HG03064 (cell line): ENCODE data around the gene TBXAS1.

Source experiments
- ATAC-seq: cut with Tn5 transposase; IDR thresholded peaks from one replicate; pipeline ENCODE4 v1.9.1; 2021; ENCODE audit warnings: low read depth; ENCODE audit not compliant: unreplicated experiment

Gene TBXAS1

DNA sequence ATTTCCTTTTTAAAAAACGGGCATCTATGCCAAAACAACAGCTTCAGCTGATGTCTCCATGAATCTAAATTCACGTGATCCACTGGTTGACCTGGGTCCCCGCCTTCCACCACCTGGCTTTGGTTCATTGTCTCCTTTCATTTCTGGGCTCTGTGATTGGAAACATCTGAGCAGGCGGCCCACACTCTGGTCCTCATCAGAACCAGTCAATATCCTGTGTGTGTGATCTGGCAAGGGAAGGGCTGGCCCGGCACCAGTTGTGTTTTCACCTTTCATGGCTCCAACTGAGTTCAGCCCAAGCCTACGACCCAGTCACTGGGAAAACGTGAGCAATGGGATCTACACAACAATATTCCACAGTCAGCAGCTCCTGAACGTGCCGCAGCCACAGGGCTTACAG, 187.5 kb downstream of the TBXAS1 start:
- no peak for ATAC-seq

DNA sequence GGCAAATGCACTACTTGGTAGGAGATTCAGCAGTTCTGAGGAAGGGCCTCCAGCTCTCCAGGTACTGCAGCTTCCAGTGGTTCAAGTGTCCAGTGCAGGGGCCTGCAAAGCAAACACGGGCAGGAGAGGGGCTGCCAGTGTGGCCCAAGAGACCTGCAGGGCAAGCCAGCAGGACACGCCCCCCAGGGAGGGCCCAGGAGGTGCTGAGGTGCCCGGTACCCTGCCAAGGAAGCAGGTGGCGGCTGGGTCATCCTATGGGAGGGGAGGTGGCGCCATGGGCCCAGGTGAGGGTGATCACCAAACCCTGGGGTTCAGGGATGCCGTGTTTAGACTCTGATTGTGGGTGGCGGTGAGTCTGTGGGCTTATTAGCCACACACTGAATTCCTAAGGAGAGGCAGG, 188.0 kb downstream of the TBXAS1 start:
- ATAC-seq, result no peak

DNA sequence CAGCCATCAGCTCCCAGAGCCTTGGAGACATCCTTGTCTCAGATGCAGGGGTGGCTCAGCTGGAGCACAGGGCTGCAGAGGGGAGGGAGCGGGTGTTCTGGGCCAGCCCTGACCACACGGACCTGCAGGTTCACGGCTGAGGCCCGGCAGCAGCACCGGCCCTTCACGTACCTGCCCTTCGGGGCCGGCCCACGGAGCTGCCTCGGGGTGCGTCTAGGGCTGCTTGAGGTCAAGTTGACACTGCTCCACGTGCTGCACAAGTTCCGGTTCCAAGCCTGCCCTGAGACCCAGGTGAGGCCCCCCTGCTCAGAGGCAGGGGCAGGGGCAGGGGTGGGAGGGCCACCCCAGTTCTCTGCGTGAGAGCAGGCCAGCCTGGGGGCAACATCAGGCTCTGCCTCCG, 188.5 kb downstream of the TBXAS1 start:
- ATAC-seq, result no peak

DNA sequence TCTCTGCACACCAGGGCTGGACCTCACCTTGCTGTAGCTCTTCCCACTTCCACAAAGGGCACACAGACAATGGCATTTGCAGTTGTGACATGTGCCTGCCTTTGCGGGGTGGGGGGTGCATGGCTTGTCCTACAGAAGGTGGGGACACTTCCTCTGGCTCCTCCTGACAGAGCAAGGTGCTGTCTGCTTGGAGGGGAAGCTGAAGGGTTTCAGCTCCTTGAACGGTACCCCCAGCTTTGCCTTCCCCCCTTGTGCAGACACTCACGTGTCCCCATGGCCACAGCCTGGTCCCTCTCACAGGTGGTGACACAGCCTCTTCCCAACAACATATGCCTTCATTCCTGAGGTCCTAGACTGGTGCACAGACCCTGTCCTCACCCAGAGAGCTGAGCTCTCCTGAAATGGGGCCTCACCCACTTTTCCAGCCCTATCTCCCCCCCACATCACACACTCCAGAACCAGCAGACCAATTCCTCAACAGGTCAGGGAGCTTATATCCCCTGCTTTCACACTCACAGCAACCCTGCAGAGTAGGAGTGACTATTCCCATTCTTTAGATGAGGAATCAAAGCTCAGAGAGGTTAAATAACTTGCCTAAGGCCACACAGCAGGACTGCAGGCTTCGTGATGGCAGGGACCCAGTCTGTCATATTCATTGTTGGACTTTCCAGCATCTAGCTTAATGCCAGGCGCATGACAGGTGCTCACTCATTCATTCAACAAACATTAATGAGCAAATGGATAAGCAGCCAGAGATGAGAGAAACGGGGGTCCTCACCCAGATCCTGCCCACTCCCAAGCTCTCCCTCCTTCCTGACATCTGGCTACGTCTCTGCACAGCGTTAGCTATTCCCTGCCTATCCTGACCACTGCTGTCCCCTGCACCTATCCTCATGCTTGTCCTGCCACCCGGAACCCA, 189.3 kb downstream of the TBXAS1 start:
- ATAC-seq, result no peak

DNA sequence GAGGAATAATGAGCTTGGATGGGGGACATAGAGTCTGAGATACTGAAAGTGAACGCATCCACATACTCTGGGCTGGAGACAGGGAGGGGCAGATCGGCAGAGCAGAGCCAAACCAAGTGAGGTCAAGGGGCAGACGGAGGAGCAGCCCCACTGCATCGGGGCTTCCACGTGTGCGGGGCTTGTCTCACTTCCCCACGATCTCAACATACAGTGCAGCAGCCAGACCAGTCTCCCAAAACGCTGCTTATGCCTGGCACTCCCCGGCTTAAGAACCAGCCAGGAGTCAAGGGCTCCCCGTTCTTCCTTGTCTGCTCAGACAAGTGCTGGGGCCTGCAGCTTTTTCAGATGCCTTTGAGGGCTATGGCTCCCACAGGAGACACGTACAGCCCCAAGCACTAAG, 190.1 kb downstream of the TBXAS1 start:
- no peak for ATAC-seq

DNA sequence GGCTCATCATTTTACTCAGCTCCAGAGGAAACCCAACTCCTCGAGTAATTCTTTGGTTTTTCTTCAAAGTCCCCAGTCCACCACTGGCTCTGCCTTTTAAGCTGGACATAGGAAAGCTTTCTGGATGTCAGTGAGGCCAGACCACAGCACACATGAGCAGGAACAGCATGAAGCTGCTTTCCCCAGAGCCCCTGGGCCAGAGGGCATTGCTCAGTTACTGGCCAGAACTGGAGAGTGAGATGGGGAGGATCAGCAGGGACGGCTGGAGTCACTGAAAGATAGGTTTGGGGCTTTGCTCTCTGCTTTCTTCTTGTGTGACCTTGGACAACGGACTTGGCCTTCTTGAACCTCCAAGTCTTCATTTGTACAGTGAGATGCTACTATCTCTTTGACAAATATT, 190.5 kb downstream of the TBXAS1 start:
- no peak for ATAC-seq

DNA sequence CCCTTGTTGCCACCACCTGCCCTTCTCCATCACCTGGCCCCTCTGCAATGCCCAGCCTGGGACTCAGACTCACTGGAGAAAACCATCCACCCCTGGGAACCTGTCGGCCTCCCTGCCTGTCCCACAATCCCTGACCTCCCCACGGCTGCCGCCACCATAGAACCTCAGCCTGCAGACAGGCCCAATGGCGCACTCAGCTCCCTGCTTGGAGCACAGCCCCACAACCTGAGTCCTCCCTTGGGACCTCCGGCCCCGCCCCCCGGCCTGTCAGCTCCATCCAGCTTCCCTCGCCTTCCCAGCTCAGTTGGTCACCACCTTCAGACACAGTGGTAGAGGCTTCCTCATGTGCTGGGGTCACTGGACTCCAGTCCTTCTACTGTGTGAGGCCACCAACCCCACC, 192.5 kb downstream of the TBXAS1 start:
- no peak for ATAC-seq

DNA sequence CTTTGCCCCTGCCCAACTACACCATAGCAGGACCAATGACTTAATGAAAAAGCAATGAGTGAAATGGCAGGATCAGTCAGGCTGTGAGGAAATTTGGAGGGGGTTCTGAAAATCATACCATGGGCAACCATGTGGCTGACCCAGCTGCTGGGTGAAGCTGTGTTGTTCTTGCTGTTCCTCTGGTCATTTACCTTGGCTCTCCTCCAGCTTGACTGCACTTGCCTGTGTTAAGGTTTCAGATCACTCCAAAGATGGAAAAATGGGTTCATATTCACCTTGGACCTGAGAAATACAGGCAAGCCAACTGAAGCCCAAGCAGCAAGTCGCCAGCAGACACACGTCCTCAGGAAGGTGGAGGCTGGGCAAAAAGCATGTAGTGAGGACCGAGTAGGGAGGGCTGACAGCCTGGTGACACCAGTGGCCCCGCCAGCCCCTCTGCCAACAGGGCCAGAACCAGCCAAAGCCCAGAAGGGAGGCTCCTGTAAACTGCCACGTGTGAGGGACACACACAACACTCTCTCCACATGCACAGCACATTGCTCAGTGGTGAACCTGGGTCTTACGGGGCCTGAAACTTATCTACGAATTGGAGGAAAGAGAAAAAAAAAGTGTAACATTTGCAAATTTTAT, 193.6 kb downstream of the TBXAS1 start:
- ATAC-seq, result no peak

DNA sequence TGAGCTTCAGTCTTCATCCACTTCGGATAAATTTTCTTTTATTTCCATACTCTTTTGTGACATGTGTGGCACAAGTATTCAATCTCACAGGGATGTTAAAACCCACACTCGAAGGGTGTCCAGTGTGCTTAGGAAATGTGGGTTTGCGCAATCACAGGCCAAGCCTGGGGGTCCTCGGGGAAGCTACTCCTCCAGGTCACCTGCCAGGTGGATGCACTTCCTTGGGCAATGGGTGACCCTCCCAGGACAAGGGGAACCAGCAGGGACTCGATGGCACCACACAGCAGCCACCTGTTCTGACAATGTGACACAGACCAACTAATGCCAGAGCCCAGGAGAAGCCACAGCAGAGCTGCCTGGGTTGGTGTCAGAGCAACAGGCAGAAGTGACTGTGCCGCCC, 194.7 kb downstream of the TBXAS1 start:
- no peak for ATAC-seq

DNA sequence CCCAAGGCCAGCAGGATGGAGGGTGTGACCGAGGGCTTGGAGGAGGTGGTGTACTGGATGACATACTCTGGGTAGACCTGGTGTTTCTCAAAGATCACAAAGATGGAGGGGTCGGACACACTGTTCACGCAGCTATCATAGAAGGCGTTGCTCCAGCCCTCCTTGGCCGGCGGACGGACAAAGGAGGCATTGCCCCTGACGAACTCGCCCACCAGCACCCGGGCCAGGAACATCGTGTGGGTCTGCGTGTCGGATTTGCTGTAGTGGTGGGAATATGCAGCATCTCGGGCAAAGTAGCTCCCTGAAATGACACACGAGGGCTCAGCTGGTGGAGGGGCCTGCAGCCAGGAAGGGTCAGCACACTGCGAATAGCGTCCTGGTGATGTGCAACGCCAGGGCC, 195.5 kb downstream of the TBXAS1 start:
- ATAC-seq, result no peak

DNA sequence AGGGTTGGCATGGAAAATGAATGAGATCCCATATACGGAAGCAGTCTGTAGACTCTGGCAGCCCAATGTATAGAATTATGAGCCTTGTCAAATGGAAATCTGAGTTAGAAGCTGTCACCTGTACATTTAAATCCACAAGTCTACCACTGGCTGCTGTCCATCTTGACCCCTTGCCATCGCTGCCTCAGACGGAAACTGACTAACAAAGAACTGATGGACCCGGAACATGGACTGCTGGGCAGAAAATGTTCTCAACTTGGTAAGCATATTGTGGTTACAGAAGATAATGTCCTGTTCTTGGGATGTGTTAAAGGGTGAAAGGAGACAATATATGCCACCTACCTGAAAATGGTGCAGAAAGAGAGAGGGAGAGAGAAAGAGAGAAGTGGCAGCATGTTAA, 196.2 kb downstream of the TBXAS1 start:
- ATAC-seq, result no peak

DNA sequence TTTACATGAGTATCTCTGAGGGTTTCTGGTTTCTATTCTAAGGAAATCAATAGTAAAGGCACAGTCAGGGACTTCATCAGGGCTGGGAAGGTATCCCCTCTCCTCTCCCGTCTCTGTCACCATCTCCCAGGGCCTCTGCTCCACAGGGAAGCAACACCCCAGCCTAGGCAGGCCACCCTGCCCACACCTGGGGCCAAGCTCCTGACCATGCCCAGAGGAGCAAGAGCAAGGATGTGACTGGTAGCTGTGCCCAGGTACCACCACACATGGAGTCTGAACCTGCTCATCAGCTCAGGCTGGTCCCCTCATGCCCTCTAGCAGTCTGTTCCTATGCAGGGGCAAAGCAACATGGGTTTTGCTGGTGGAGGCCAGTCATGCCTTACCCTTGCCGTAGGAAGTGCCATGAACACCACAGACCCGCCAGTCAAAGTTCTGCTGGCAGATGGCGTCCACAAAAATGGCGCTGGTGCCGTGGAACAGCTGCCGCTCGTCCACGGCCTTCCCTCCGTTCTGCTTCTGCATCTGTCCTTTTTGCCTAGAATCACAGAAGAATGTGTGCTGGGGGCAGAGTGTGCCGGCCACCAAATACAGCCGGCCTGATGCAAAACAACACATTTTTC, 196.9 kb downstream of the TBXAS1 start:
- no peak for ATAC-seq

DNA sequence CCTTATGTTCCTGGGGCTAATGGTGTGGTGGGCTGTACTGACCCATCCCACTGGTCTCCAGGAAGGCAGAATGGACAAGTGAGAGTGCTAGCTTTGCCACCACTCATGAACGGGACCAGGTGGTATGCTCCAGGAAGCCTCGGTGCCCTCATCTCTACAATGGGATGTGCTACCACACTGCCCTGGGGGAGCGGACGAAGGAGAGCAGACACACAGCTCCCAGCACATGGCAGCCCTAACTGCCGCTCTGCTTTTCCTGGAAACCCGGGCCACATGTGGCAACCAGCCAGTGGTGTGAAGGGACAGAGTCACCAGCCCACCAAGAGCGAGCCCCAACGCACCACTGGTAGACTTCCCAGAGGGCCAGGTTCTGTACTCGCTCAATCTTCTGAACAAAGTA, 197.9 kb downstream of the TBXAS1 start:
- ATAC-seq, result no peak

DNA sequence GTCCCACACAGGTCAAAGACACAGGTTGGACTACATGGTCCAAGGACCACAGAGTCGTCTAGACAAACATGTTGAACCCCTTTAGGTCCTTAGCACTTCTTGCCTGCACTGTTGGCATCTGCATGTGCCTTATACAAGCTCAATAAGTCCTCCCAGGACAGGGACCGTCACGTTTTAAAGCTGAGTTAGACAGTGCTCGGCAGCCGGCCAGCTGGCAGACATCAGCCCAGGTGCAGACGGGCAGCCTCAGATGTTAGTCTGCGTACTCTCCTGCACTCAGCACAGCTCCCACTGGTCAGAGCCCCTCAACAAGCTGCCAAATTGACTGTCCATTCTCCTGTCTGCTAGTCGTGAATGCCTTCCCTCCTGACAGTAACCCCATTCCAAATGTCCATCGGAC, 198.8 kb downstream of the TBXAS1 start:
- no peak for ATAC-seq

DNA sequence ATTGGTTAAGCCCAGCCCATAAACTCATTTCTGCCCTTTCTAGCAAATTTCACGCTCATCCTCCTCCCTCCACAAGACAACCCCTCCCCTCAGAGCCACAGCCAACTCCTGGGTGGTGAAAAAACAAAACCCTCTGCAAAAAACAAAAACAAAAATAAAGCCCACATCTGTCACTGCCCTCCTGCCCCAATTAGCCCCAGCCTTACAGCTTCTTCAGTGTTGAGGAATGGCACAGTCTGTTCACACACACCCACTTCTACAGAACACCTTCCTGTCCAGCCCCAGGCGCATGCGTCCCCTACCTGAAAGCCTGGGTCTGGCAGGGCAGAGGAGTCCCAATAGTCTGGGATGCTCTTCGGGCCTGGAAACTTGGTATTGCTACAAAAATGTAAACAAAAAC, 199.2 kb downstream of the TBXAS1 start:
- ATAC-seq, result no peak

DNA sequence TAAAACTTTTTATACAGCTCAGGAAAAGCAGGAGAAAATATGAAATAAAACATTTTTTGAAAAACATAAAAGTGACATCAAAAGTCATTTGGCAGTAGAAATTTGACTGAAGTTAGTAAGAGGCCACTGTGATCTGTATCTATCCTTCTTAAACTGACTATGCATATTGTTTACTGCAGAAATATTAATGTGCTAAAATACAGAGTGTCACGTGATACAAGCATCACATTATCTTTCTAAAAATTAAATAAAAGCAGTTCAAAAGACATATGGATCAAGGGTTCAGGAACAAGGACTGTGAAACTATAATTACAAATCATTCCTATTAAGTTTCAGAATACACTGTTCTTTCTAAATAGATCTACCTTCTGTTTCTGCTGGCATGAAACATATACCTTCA, 200.0 kb downstream of the TBXAS1 start:
- ATAC-seq, result no peak

DNA sequence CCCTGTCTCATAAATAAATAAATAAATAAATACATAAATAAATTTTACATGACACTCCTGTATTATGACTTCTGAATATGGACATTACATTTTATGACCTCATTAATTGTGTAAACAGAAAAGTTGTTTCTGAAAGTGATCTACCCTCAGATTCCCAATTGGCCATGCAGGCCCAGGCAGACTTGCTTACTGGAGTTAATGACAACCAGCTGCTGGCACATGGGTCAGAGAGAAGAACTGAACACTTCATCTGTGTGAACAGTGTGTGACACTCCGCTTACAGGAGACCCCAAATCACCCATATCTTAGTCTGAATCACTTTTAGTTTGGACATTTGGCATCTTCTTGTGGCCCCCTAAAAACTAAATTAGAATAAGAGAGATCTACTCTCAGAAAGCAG, 202.3 kb downstream of the TBXAS1 start:
- ATAC-seq, result no peak

DNA sequence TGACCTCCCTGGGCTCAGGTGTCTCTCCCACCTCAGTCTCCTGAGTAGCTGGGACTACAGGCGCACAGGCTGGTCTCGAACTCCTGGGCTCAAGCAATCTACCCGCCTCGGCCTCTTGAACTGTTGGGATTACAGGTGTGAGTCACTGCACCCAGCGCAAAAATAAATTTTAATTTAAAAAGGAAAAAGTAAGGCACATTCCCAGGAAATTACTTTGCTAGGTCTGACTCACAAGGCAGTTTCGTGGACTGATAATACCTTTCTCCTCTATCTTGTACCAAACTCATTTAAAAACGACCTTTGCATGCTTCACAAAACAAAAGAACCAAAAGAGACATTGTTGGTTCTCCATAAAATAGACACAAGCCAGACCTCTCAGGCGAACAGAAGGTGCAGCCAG, 204.0 kb downstream of the TBXAS1 start:
- no peak for ATAC-seq

DNA sequence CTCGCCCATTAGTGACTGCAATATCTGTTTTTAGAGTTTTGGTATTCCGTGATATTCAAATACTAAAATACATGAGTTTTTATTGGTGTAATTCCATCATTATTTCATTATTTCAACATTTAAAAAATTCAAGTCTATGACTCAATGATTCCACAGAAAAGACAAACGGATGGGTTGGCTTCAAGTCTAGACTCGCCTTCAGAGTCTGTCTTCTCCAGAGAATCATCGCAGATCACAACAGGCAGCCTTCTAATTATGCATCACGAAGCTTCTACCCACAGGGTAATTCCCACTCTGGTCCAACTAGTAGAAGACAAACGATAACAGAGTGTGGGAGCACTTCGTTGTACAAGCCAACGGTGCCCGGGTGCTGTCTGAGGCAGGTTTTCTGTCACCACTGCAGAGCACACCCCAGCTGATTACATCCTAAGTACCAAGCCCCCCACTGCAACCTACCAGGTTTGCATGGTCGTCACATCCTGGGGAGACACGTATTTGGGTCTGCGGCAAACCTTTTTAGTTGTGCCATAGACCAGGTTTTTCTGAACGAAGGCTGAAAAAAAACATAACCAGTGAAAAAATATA, 204.8 kb downstream of the TBXAS1 start:
- ATAC-seq, result no peak

DNA sequence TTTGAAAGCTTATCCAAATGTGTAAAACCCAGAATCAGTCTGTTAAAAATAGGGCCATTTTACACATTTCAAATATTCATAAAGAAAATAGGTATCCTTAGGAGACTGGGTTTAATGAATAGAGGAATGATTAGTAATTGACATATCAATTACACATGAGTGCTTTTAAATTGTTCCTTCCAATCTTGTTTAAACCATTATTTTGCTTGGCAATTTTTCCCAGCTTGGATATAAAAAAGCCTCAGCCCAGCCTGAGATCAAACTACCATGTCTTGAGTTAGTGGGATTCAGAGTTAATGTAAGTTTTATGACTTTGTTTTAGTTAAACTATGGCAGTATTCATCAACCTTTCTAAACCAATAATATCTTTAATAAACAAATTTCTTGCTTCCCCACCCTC, 205.4 kb downstream of the TBXAS1 start:
- no peak for ATAC-seq

DNA sequence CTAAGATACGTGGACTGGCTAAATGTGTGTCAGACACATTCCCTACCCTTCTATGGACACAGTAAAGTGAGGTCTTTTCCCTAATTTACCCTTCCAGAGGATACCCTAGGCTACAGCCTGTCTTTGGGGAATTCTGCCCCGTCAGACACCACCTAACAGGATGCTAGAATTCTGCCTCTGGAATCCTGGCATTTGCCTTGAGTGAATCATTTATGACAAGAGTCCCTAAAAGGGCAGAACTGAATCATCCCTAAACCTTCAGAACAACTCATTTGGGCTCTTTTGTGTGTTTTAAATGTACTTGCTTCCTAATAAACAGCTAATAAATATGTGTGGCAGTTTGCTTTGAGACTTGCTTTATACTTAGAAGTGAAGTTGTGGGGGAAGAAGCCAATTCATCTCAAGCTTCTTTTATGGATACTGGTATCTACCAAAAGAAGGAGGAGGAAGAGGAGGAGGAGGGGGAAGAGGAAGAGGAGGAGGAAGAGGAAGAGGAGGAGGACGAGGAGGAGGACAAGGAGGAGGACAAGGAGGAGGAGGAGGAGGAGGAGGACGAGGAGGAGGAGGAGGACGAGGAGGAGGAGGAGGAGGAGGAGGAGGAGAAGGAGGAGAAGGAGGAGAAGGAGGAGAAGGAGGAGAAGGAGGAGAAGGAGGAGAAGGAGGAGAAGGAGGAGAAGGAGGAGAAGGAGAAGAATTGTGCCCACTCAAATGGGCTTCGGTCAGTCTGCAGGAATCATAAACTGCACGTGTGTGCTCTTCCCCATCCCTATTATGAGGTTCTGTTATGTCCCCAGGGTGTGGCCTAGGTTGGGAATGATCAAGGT, 206.5 kb downstream of the TBXAS1 start:
- ATAC-seq, result no peak
